ENCODE data around the gene TMEM231.

- TF ChIP-seq CTCF (conservative IDR thresholded peaks at IDR 0.05 in 1 of 2, IDR thresholded peaks at IDR 0.05 in 1 of 2; ENCODE audit: low read depth in 1 of 2, low read length in 2 of 2) (no peak), EZH2 (IDR thresholded peaks at IDR 0.05; ENCODE audit: low read length, missing control alignments) (no peak)
These were observed 23.8 kb downstream of the TMEM231 start for GRCh38 chr16:75532142-75532765.
